GM18502 (cell line): ENCODE measurements around the gene ARHGAP40.

Source experiments
- ATAC-seq: cut with Tn5 transposase; IDR thresholded peaks from one replicate; pipeline ENCODE4 v1.9.1; 2021; ENCODE audit warnings: mild to moderate bottlenecking; ENCODE audit not compliant: unreplicated experiment, poor library complexity

ARHGAP40 gene

DNA sequence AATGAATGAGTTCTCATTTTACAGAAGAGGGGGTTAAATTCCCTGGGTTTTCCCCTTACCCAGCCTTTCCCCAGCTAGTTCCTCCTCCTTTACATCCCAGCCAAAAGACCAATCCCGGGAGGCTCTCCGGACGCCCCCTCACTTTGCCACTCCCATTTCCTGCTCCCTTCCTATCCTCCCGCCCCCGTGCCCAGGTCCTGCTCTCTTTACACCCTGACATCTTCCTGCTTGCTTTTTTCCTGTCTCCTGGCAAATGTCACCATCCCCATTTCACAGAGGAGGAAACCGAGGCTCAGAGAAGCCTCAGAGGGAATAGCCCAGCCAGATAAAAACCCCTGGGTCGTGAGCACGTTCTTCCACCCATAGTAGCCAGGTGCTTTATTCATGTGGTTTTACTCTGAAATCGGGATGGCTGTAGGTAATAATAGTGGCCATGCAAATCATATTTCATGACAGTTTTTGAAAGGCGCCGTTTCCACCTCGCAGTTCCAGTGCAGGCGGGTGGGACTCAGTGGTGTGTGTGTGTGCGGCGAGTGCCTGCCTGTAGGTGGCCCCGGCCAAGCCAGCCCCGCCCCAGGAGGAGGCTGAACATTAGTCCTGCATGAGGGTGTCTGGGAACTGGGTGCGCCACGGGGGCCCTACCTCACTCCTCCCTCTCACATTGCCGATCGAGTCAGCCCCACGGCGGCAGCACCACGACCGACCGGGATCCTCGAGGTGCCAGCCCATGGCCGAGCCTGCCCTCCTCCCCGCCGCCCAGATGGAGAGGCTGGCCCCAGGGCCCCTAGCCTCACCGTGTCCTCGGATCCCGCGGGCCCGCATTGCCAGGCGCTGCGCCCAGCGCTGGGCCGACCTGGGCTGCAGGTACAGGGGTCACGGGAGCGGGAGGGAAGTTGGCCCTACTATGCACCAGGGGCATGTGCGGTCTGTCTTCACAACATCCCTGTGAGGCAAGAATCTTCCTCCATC, at the start of gene ARHGAP40:
ARHGAP40 (plus strand) TSS at position 594 of the 969 bp plus-strand sequence.
- peak; percentile 60 for ATAC-seq

DNA sequence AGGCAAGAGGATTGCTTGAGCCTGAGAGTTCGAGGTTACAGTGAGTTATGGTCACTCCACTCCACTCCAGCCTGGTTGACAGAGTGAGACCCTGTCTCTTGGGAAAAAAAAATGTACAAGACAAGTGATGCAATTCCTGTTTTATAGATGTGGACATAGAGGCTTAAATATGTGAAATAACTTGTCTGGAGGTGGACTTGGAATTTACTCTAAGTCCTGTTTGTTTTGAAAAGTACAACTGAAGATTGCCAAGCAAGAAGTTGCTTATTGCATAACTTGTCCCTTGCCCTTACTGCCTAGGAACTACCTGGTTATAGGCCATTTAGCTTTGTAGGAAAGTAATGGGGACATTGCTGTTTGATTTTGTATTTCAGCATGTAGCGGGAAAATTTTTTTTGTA, 46.6 kb upstream of the ARHGAP40 start:
- no peak for ATAC-seq

DNA sequence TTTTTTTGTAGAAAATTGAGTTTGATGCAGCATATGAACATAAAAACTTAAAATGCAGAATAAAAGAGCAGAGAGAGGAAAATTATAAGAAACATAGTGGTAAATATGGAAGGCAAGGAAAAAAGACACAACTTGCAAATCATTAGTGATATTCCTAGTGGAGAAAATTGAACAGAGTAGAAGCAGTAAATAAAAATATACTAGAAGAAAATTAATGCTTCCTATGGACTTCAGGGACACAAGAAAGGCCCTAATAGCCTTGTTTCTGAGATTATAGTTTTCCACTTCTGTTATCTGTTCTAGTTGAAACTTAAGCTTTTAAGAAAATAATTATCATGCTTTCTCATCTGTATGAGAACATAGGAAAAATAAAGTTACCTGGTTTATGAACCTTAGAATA, 46.2 kb upstream of the ARHGAP40 start:
- ATAC-seq: no peak

DNA sequence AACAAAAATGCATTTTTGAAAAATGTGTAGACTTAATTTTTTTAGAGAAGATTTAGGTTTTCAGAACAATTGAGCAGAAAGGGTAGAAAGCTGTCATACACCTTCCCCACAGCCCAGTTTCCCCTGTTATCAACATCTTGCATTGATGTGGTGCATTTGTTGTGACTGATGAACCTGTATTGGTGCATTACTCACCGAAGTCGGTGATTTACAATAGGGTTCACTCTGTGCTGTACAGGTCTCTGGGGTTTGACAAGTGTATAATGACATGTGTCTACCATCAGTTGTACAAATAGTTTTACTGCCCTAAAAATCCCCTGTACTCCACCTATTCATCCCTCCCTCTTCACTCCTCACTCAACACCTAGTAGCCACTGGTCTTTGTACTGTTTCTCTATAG, 44.4 kb upstream of the ARHGAP40 start:
- ATAC-seq: no peak

DNA sequence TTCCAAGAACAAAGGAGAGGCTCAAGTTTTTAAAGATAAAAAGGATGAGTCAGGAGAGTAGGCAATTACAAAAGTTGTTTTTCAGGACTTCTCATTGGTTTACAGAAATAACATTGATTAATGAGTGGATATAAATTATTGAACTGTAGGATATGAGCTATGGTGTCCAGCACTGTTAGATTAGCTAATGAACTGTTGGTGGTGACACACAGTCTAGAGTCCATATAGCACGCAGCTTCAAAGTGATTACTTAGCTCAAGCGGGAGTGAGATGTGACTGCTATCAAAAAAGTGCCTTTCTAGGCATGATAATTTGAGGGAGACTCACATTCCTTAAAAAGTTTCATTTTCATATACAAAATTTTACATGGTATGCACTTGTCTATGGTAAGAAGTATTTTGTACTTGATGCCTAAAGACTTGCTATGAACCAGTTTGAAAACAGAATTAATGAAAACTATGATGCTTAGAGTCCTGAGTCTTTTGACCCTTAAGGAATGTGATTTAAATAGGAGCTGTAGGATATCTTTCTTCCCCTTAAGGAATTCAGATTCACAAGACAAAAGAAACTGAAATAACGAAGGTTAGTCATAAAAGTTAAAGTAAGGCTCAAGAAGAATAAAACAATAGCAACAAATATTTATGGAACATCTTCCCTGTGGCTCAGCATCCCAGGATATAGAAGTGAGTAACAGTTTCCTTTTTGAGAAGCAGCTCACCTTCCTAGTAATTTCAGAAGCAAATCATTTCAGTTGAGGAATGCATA, 42.8 kb upstream of the ARHGAP40 start:
- ATAC-seq: no peak

DNA sequence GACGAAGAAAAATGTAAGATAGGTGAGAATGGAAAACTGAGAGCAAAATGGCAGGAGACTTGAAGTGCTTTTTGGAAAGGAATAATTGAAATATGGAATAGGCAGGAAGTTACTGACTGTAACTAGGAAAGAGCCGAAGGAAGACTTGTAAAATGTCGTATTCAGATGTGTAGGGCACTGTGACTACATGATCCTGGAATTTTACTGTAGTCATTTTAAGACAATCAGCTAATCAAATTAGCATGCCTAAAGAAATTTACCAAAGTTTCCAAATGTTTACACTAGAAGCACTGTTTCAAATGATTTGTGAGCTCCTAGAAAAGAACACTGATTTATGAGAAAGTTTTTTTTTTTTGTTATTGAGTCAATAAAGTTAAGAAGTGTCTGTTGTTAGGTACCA, 41.8 kb upstream of the ARHGAP40 start:
- ATAC-seq: no peak

DNA sequence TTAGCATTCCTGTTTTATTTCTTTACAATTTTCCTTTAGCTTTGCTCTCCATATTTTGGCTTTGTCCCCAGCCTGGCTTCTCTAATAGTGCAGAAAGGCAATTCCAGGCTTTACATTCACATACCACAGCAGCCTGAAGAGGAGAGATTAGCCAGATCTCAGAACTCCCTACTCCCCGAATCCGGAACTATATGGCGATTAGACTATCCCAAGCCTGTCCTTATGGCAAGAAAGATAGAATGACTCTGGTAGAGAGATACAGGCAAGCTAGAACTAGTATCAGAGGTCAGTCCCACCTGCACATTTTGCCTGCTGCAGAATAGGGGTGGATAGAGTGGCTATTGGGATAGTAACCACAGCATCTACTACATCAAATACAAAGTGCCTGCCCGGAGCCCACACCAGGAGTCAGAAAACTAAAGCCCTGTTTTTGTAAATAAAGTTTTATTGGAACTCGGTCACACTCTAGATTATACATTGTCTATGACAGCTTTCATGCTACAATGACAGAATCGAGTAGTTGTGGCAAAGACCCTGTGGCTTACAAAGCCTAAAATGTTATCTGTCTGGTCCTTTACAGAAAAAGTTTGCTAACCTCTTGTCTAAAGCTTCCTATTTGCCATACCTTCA, 37.7 kb upstream of the ARHGAP40 start:
- ATAC-seq: no peak

DNA sequence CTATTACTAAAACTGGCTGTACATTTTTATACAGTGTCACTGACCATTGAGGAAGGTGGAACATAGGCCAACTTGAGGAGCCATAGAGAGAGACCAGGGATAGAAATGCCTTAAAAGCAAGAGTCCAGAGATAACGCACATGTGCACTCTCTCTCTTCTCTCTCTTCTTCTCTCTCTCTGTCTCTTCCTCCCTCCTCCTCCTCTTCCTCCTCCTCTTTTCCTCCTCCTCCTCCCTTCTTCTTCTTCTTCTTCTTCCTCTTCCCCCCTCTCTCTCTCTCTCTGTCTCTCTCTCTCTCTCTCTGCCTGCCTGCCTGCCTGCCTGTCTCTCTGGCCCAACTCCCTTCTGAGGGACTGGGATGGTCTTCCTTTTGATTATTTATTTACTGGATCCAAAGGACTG, 36.9 kb upstream of the ARHGAP40 start:
- no peak for ATAC-seq

DNA sequence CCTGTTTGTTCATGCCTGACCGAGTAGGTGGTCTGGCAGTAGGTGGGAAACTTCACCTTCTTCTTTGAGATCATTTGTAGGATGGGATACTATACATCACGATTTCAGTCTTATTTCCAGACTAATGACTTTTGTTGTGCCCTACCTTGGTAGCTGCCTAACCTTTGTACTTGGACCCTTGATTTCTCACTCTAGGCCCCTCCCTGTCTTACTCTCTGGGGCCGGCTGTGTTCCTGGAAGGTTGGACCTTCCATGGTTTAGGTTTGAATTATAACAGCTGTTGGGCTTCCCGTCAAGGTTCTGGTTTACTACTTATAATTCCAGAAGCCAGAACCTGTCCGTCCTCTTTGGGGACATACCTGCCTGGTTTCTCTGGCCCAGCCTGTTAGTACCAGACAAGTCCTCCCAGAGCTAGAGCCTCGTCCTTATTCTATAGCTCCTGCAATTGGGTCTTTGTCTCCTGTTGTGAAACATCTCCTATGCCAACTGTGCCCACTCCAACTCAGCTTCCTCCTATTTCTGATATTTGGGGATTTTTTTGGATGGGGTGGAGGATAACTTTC, 35.5 kb upstream of the ARHGAP40 start:
- no peak for ATAC-seq

DNA sequence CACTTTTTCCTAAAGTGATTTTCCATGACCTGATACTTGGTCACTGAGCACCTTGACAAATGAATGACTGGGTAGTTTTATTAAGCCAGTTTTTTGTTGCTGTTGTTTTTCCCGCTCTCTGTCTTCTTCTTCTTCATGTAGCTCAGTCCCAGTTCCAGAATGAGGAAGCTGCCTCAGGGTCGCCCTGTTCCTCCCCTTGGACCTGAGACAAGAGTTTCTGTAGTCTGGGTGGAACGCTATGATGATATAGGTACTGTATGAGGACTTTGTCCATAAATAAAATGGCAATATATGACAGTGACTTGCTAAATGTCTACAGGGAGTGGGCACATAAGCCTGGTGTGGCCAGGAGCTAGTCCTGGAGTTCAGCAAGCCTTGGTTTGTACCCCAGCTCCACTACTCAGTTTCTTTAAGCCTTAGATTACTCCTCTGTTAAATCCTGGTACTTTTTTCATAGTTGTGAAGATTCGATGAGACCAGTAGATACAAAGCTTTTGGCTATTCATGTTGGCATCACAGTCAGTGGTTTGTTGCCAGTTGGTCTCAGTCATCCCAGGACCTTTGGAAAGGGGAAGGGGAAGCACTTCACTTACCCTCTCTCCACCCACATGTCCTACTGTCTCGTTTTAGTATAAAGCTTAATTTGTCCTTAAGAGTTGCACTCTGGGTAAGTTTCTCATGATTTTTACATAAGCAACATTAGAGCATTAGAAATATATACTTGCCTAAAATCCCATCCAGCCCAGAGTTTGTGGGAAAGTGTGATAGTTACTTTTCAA, 31.7 kb upstream of the ARHGAP40 start:
- ATAC-seq: no peak

DNA sequence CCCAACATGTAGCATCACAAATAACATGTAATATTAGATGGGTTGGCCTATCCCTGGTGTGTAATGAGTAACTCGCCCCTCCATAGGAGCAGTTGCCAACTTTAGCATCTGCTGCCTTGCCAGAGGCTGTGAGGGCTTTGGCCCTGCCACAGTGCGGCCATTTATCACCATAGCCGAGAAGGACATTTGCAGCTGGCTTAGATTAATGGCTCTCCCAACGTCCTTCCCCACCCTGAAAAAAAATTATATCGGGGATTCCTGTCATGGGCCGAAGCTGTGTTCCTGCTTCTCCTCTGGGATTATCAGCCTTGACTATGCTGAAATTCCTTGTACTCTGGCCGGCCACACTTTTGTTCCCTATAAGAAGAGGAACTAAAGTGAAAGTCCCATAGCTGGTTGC, 28.2 kb upstream of the ARHGAP40 start:
- ATAC-seq: no peak

DNA sequence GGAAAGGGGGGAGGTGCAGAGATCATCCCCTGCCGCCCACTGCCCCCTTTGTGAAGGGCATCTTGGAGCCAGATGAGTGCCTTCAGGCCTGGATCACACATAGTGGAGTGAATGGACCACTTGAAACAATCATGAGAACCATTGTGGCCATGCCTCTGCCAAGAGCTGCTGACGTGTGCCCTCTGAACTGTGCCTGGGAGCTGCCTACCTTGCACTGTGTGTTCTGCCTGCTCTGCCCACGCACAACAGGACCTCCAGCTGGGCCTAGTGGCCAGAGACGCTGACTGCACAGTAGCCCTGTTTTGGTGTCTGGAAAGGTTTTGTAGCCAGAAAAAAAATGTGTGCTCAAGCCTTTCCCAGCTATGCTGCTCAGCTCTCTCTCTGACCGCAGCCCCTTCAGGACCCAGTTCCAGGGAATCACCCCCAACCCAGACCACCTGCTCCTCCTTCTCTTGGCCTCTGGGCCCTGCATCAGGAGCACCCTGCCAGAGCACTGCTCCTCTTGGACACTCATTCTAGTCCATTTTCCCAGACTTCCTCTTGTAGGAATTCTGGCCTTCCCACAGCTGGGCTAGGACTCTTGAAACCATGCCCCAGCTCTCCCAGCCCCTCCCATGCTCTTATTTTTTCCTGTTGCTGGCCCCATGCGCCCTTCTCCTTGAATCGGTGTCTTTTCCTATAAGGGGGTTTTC, 22.2 kb upstream of the ARHGAP40 start:
- no peak for ATAC-seq

DNA sequence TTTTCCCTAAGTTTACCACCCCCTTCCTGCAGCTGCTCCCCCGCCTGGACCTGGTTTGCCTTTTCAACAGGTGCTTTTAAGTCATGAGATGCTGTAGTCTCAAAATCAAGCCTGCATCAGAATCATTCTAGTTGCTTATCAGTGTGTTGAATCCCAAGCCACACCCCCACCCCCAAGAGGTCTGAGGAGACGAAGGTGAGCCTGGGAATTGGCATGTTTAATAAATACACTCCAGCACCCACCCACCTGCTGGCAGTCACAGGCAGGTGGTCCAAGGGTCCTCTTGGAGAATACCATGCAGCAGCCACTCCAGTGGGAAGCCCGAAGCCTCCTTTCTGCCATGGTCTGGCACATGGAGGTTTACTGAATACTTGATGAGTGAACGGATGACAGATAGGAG, 21.7 kb upstream of the ARHGAP40 start:
- ATAC-seq: no peak

DNA sequence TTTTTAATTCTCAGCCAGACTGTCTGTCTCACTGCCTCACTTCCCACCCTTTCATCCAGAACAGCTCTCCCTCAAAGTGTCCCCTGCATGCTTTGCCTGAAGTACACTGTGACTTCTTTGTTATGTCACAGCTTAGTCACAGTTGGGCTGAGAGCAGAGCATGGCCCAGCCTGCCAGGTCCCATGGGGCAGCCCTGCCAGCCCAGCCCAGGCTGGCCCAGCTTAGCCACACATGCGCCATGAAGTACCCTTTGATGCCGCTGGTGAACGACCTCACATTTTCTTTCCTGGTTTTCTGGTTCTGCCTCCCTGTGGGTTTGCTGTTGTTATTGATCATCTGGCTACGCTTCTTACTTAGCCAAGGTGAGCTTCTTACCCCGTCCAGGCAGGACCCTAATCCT, 20.6 kb upstream of the ARHGAP40 start, which contains the start of gene ADIG:
ADIG (plus strand) TSS at position 185 of the 400 bp plus-strand sequence; CDS start at position 239, 54 bp downstream.
- no peak for ATAC-seq

DNA sequence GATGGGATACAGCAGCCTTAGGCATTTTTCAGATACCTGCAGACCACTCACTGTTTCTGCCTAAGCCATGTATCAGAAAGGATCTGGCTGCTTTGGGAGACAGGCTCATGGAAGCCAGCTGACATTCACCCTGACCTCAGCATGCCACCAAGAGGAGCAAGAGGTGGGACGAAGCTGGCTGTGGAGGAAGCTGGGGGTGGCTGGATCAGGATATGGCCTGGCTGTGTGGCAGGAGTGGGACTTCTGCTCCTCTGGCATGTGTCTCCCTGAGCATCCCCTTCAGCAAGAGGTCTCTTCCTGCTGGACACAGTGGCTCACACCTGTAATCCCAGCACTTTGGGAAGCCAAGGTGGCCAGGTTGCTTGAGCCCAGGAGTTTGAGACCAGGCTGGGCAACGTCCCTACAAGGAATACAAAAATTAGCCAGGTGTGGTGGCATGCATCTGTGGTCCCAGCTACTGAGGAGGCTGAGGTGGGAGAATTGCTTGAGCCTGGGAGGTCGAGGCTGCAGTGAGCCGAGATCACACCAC, 19.7 kb upstream of the ARHGAP40 start:
- no peak for ATAC-seq

DNA sequence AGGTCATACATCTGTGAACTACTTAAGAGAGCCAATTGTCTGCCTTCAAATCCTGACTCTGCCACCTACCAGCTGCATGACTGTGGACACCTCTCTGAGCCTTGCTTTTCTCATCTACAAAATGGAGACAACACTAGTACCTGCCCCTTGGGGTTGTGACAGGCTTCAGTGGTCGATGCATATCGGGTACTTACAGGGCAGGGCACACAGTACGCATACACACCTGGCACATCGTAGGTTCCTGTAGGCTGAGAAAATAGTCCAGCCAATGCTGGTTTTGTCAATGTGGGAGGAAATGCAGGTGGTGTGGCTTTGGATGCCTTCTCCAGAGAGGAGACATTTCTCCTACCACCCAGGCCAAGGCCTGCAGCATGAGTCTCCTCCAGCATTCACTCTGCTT, 18.3 kb upstream of the ARHGAP40 start:
- no peak for ATAC-seq

DNA sequence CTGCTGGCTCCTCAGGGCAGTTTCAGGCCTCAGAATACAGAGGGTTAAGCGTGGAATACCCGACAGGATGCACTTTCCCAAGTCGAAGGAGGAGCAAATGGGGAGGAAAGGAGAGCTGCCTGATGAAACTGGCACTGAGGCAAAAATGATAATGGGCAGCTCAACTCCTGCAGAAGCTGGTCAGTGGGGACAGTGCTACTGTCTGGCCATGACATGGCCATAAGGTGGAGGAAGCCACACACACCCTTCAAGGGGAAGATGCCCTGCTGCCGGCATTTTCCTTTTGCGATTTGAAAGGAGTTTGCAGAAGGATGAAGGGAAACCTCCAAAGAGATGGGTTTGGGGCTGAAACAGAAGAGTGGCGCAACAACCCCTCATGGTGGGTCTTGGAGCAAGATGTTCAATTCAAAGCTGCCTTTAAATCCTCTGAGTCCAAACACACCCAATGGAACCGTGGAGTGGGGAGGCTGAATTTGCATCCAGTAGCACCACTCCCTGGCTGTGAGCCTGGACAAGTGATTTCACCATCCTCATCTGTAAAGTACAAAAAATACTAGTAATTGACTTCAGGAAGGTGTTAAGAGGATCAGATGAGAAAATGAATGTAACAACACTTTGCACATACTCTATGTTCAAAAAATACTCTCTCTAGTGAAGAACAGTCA, 17.4 kb upstream of the ARHGAP40 start:
- no peak for ATAC-seq

DNA sequence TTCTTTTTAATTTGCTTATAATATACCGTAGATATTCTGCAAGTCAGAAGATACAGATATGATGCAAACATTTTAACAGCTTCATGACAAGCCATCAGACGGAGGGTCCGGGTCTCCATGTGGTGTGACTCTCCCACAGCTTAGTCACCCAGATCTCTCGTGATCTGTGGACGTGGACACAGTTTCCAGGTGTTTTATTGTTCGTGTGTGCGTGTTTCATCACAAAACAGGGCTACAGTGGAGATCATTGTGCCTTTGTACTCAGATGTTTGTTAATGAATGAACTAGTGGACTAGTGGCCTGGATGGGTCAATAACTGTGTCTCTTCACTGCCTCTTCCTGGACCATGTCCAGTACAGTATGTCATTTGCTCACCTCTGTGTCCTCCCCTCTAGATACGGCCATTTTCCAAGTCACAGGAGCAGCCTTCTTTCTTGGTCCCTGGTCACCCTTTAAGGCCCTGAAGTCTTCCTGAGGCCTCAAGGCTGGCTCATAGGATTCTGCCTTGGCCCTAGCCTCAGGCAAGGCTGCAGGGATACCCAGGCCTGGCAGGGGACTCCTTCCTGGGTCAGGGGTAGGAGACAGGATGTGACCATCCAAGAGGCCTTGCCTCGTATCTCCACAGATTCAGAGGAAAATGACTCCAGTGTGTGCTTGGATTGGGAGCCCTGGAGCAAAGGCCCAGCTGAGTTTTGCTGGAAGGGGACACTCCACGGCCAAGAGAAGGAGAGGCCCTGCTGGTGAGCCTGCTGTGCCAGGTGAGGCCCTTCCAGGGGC, 16.0 kb upstream of the ARHGAP40 start:
- ATAC-seq: no peak
